A549 (cell line): ENCODE data around the gene CCDC34. TPM values are rescaled to one million over a fixed set of nuclear protein-coding genes. Genes with fewer than 3 reads are reported as not detected.

Experiments
- ATAC-seq, 2 experiments: fragments of 200-7000 bp in 1 of 2; fragments of >200 bp in 1 of 2; cut with Nextera tagmentation in 1 of 2; cut with Tn5 transposase in 1 of 2; 3 replicates each; pipeline versions ENCODE4 v1.8.0 to v1.9.1; 2018 to 2020; ENCODE audit warnings: mild to moderate bottlenecking in 1 of 2, moderate library complexity in 1 of 2
- CTCF ChIA-PET: fragments of 300-600 bp; sonication (Branson Sonifier 250); formaldehyde crosslinking; extraction: SDS; loops from one replicate; lab custom pipeline; 2021; ENCODE audit warnings: antibody characterized with exemption, inconsistent platforms; lab: Yijun Ruan, JAX
- POLR2A ChIA-PET: fragments of 350-600 bp; formaldehyde crosslinking; extraction: SDS; loops from one replicate; lab custom pipeline; 2021; ENCODE audit warnings: antibody characterized with exemption, inconsistent platforms; lab: Yijun Ruan, JAX
- DNase-seq, 2 experiments: peaks; one replicate each; pipeline versions ENCODE4 v3.0.0 to v3.0.0-alpha.2; 2011 to 2016; ENCODE audit warnings: low read depth in 1 of 2, low spot score in 1 of 2
- FAIRE-seq: peaks from 2 replicates; lab custom pipeline; 2011; peaks lifted over from hg19 to GRCh38; lab: Jason Lieb, UNC
- H3K27ac ChIP-seq, 2 experiments: fragments of >200 bp; sonication (Bioruptor Twin); formaldehyde crosslinking; 3 replicates each; pipeline ENCODE4 v1.5.1; 2016 to 2017
- H3K4me1 ChIP-seq: fragments of >200 bp; sonication (Bioruptor Twin); formaldehyde crosslinking; 3 replicates; pipeline ENCODE4 v1.6.1; 2016
- H3K4me2 ChIP-seq: fragments of >200 bp; sonication (Bioruptor Twin); formaldehyde crosslinking; 3 replicates; pipeline ENCODE4 v1.6.1; 2016
- H3K4me3 ChIP-seq: fragments of >200 bp; sonication (Bioruptor Twin); formaldehyde crosslinking; 3 replicates; pipeline ENCODE4 v1.5.1; 2016
- H3K9me3 ChIP-seq: fragments of >200 bp; sonication (Bioruptor Twin); formaldehyde crosslinking; 3 replicates; pipeline ENCODE4 v1.6.1; 2016
- BCL3 ChIP-seq: fragments of >200 bp; sonication (Bioruptor Twin); formaldehyde crosslinking; IDR thresholded peaks from 3 replicates; pipeline ENCODE4 v1.6.1; 2016
- BHLHE40 ChIP-seq: IDR thresholded peaks from 2 replicates; pipeline ENCODE4 v1.6.1; 2012; ENCODE audit warnings: low read depth, low read length, inconsistent platforms
- CEBPB ChIP-seq, 2 experiments: fragments of >200 bp in 1 of 2; sonication (Bioruptor Twin) in 1 of 2; formaldehyde crosslinking in 1 of 2; IDR thresholded peaks; 2 replicates each; pipeline ENCODE4 v1.6.1; 2012 to 2016
- CHD2 ChIP-seq: fragments of 150-350 bp; IDR thresholded peaks from 2 replicates; pipeline ENCODE4 v1.6.1; 2014; ENCODE audit warnings: low read length; ENCODE audit not compliant: partially characterized antibody
- CHD4 ChIP-seq: fragments of 200-600 bp; sonication (generic); IDR thresholded peaks from 2 replicates; pipeline ENCODE4 v1.6.1; 2016; ENCODE audit warnings: antibody characterized with exemption, mild to moderate bottlenecking, borderline replicate concordance
- CTCF ChIP-seq: fragments of >200 bp; sonication (Bioruptor Twin); formaldehyde crosslinking; IDR thresholded peaks from 3 replicates; pipeline ENCODE4 v1.5.1; 2016
- EHF ChIP-seq: fragments of 250-450 bp; sonication (Bioruptor Pico); IDR thresholded peaks from 2 replicates; pipeline ENCODE4 v1.5.0; 2020; ENCODE audit warnings: mild to moderate bottlenecking
- ESRRA ChIP-seq: fragments of 150-350 bp; IDR thresholded peaks from 2 replicates; pipeline ENCODE4 v1.6.1; 2014; ENCODE audit warnings: mild to moderate bottlenecking, low read length, borderline replicate concordance
- FOSL2 ChIP-seq, 2 experiments: fragments of 450-650 bp in 1 of 2; fragments of >200 bp in 1 of 2; sonication (Bioruptor Twin) in 1 of 2; formaldehyde crosslinking; IDR thresholded peaks; 2 replicates each; pipeline versions ENCODE4 v1.5.0 to v1.6.1; 2016 to 2020; ENCODE audit warnings: mild to moderate bottlenecking in 1 of 2, moderate library complexity in 1 of 2
- GATA3 ChIP-seq: IDR thresholded peaks from 2 replicates; pipeline ENCODE4 v1.6.1; 2012; ENCODE audit warnings: borderline replicate concordance
- HEYL ChIP-seq: fragments of 250-450 bp; sonication (Bioruptor Pico); IDR thresholded peaks from 2 replicates; pipeline ENCODE4 v1.8.0; 2021; ENCODE audit warnings: mild to moderate bottlenecking, moderate library complexity
- HOXA7 ChIP-seq: fragments of 250-450 bp; sonication (Bioruptor Pico); IDR thresholded peaks from 2 replicates; pipeline ENCODE4 v1.5.0; 2020; ENCODE audit warnings: mild to moderate bottlenecking, moderate library complexity
- HOXB5 ChIP-seq: fragments of 250-450 bp; sonication (Bioruptor Pico); IDR thresholded peaks from 2 replicates; pipeline ENCODE4 v1.5.0; 2020; ENCODE audit warnings: mild to moderate bottlenecking, moderate library complexity
- JUN ChIP-seq, 2 experiments: fragments of >200 bp; sonication (Bioruptor Twin); formaldehyde crosslinking; IDR thresholded peaks; 2 replicates in 1 of 2; 3 replicates in 1 of 2; pipeline ENCODE4 v1.6.1; 2016 to 2017
- KDM1A ChIP-seq: fragments of 200-600 bp; sonication (generic); IDR thresholded peaks from 2 replicates; pipeline ENCODE4 v1.6.1; 2016; ENCODE audit warnings: low read depth, mild to moderate bottlenecking
- MAFK ChIP-seq: fragments of 450-650 bp; IDR thresholded peaks from 2 replicates; pipeline ENCODE4 v1.6.1; 2014; ENCODE audit not compliant: partially characterized antibody
- MAZ ChIP-seq: fragments of 150-350 bp; IDR thresholded peaks from 2 replicates; pipeline ENCODE4 v1.6.1; 2014; ENCODE audit warnings: antibody characterized with exemption, low read depth, low read length, borderline replicate concordance
- MYC ChIP-seq: IDR thresholded peaks from 2 replicates; pipeline ENCODE4 v1.6.1; 2012; ENCODE audit warnings: mild to moderate bottlenecking, inconsistent platforms, low read length, improper control_type of control experiment, borderline replicate concordance
- NFE2L2 ChIP-seq: fragments of 150-350 bp; conservative IDR thresholded peaks from 2 replicates; pipeline ENCODE4 v1.6.1; 2014; ENCODE audit warnings: low read length
- NR3C1 ChIP-seq: fragments of >200 bp; sonication (Bioruptor Twin); formaldehyde crosslinking; IDR thresholded peaks from 3 replicates; pipeline ENCODE4 v1.6.1; 2017
- POLR2AphosphoS2 ChIP-seq: conservative IDR thresholded peaks from 2 replicates; pipeline ENCODE4 v1.6.1; 2012; ENCODE audit warnings: low read length, improper control_type of control experiment, inconsistent platforms
- RAD21 ChIP-seq, 2 experiments: fragments of >200 bp in 1 of 2; sonication (Bioruptor Twin) in 1 of 2; formaldehyde crosslinking in 1 of 2; IDR thresholded peaks in 1 of 2; conservative IDR thresholded peaks in 1 of 2; 2 replicates in 1 of 2; 3 replicates in 1 of 2; pipeline ENCODE4 v1.6.1; 2012 to 2018; ENCODE audit warnings: inconsistent platforms in 1 of 2
- RARB ChIP-seq: fragments of 250-450 bp; sonication (Bioruptor Pico); IDR thresholded peaks from 2 replicates; pipeline ENCODE4 v1.8.0; 2021; ENCODE audit warnings: mild to moderate bottlenecking, moderate library complexity
- ZC3H11A ChIP-seq: fragments of 450-650 bp; IDR thresholded peaks from 2 replicates; pipeline ENCODE4 v1.6.1; 2014; ENCODE audit warnings: antibody characterized with exemption, mild to moderate bottlenecking
- ZFP36 ChIP-seq: fragments of 450-650 bp; IDR thresholded peaks from 2 replicates; pipeline ENCODE4 v1.6.1; 2014; ENCODE audit warnings: borderline replicate concordance; ENCODE audit not compliant: partially characterized antibody
- ZNF302 ChIP-seq: fragments of 250-450 bp; sonication (Bioruptor Pico); IDR thresholded peaks from 2 replicates; pipeline ENCODE4 v1.9.0; 2021; ENCODE audit warnings: inconsistent platforms, mild to moderate bottlenecking, moderate library complexity
- ZSCAN20 ChIP-seq: fragments of 250-450 bp; sonication (Bioruptor Pico); IDR thresholded peaks from 2 replicates; pipeline ENCODE4 v1.8.0; 2022; ENCODE audit warnings: mild to moderate bottlenecking, moderate library complexity
- WGBS: methylation state at CpG from one replicate; pipeline ENCODE4 v1.1.6; 2017; ENCODE audit errors: missing lambda C conversion rate; 5-methylcytosine and 5-hydroxymethylcytosine counted together
- polyA plus RNA-seq, 4 experiments: library from polyadenylated mRNA; depleted of rRNA in 3 of 4; stranded (reverse); fragments of >200 nt; fragmentation: RNase III in 1 of 4; extraction: RNeasy Plus Mini Kit Qiagen cat#74134 plus additional on column Dnase treatment in 1 of 4; gene quantifications; 2 replicates in 3 of 4; 3 replicates in 1 of 4; pipeline ENCODE4 v1.2.3, GENCODE V29; 2011 to 2017

The CCDC34 gene
- polyA plus RNA-seq, 2 of the 4 experiments (the other 2 are of a cell fraction) = 32.0 to 35.9 TPM

- CTCF ChIA-PET = interaction anchor here (1.1 to 12.7 kb wide), 3 partner anchors 83 to 194 kb away, joined by 3 to 126 read pairs (median 15); no protein-coding TSS in a partner anchor
Observed at GRCh38 chr11:27291954-27292636, 70.9 kb downstream of the CCDC34 start.

GRCh38 chr11:27291302-27291889 is 71.6 kb downstream of the CCDC34 start:
- peaks cover 21% of the 10 kb centered on the region for H3K9me3 ChIP-seq
- ChIA-PET POLR2A (no interaction called here), CTCF (interaction anchor here (1.1 to 12.7 kb wide), 3 partner anchors 82 to 194 kb away, joined by 3 to 126 read pairs (median 15); no protein-coding TSS in a partner anchor)
- WGBS = 88% methylated on average over 6 of the region's 6 CpGs
- H3K27ac ChIP-seq = peak overlapping the region in 1 of 2 experiments; percentile 14; a peak in 1 of 6 replicates
- ATAC-seq = no peak
- H3K4me2 ChIP-seq = no peak overlapping the region
- H3K4me1 ChIP-seq = no peaks in the 10 kb centered on the region
- TF ChIP-seq ZSCAN20 (CRISPR knock-in tag) (no peak), FOSL2 (IDR thresholded peaks at IDR 0.05) (no peak), FOSL2 (CRISPR knock-in tag; IDR thresholded peaks at IDR 0.05) (no peak), GATA3 (no peak), MAZ (no peak), ESRRA (no peak), ZFP36 (peak; percentile 38), RARB (CRISPR knock-in tag) (no peak), CHD4 (no peak), MYC (no peak), HEYL (CRISPR knock-in tag) (no peak), HOXB5 (CRISPR knock-in tag) (no peak), MAFK (peak; percentile 66), CEBPB (IDR thresholded peaks at IDR 0.05) (no peak), ZC3H11A (no peak), CHD2 (no peak), BHLHE40 (no peak), ZNF302 (CRISPR knock-in tag) (no peak), KDM1A (no peak), RAD21 (conservative IDR thresholded peaks at IDR 0.05 in 1 of 2, IDR thresholded peaks at IDR 0.05 in 1 of 2) (no peak), BCL3 (no peak), CTCF (no peak), JUN (IDR thresholded peaks at IDR 0.05) (no peak), NFE2L2 (peak; percentile 63), EHF (no peak)
- TF ChIP-seq, all 56 proteins: peak for 3
- DNase-seq (peak in 1 of 2 experiments; percentile 67), FAIRE-seq (no peak)
- H3K4me3 ChIP-seq = no peak overlapping the region

More at GRCh38 chr11:27291954-27292636, 70.9 kb downstream of the CCDC34 start:
- no peak overlapping the region for H3K27ac ChIP-seq
- H3K4me1 ChIP-seq = no peaks in the 10 kb centered on the region
- H3K9me3 ChIP-seq = peaks cover 21% of the 10 kb centered on the region
- WGBS = 66% methylated on average over 5 of the region's 5 CpGs
- DNase-seq = no peak
- FAIRE-seq = no peak
- no peak overlapping the region for H3K4me2 ChIP-seq
- H3K4me3 ChIP-seq = no peak overlapping the region
- POLR2A ChIA-PET = no interaction called here
- ATAC-seq = no peak
- TF ChIP-seq CTCF = no peak
- TF ChIP-seq HOXA7 (CRISPR knock-in tag) = no peak
- no peak for TF ChIP-seq POLR2AphosphoS2
- no peak for TF ChIP-seq NR3C1
